HG02840 (cell line): ENCODE results near the gene GPATCH2.

ENCODE experiments used
- ATAC-seq: cut with Tn5 transposase; IDR thresholded peaks from one replicate; pipeline ENCODE4 v1.9.1; 2021; ENCODE audit warnings: mild to moderate bottlenecking, moderate library complexity, moderate number of reproducible peaks; ENCODE audit not compliant: unreplicated experiment, low FRiP score

GPATCH2 gene

DNA sequence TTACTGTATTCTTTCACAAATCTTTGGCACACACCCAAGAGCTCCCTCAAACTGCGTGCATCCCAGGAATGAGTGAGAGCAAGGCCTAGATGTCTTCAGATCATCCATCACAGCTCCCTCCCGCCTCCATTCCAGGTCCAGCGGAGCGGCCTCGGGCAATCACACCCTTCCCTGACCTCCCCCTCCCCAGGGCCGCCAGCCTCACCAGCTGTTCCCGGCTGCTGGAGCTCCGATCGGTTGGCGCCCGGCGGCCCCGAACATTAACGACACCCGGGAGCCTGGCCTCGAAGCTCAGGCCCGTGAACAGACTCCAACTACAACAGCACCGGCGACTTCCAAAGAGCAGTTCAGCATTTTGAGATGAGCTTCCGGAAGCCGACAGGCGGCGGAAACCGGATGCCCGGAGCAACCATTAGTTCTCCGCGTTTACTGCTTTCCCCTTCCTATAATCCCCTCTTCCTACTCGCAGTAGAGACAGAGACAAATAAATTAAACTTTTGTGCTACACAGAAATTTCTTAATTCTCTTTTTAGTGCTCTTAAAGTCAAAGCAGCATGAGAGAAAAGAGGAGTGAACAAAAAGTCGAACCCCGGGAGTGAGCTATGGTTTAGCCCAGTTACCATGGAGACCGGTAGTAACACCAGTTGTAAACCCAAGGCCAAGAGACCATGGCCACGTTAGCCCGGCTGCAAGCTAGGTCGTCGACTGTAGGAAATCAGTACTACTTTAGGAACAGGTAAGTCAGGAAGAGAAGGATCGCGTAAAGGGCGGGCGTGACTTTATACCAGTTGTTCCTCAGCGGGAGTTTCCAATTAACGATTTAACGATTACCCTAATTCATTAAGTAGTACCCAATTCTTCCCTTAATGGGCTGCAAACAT, at the start of gene GPATCH2, which contains the start of gene SPATA17:
TSS of gene GPATCH2 (minus strand) at position 380 of the 881 bp plus-strand sequence. CDS start at position 261, 119 bp downstream.
TSS of gene SPATA17 (plus strand) at position 634 of the 881 bp plus-strand sequence. CDS start at position 669, 35 bp downstream.
- peak; percentile 99 for ATAC-seq

DNA sequence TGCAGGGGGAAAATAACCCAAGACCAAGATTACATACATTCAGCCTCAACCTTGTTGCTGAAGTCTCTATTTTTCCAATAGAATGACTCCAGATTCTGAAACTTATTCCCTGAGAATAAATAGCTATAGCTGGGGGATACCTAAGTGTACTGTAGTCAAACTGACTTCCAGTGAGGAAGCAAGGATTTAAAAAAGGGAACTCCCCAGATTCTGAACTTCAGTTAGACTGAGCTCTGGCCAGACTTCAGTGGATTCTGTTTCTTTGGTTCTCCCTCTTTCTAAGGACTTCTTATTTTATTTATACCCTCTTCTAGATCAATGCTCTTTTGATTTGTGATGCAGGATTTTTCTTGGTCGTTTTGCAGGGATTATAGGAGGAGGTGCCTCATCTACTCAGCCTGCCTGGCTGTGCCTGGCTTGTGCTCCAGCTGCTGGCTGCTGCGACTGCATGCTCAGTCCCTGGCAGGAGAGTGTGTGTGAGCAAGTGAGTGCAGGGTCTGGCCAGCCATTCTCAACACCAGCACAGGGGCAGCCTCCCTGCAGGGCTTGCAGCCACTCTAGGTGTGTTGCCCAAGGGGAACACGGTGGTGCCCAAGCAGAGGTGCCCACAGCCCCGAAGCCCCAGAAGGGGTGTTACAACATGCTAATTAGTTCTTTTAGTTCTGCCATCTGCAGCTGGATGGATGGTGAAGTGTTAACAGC, 43.3 kb upstream of the GPATCH2 start:
- no peak for ATAC-seq

DNA sequence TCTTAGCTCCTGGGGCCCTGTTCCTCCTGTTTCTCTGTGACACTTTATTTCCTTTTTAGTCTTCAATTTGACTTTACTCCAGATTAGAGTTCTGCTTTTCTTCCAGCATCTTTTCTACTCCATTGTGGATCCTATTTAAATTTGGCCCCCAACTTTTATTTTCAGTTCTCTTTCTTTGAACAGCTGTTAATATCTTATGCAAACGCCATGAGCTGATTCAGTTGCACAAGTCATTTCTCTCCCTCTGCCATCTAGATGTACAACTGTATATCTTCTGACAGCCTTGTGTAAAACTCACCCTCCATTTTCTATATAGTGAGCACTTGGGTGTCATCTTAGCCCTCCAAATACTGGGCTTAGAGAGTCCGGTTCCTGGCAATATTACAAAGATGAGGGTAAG, 42.5 kb upstream of the GPATCH2 start:
- no peak for ATAC-seq

DNA sequence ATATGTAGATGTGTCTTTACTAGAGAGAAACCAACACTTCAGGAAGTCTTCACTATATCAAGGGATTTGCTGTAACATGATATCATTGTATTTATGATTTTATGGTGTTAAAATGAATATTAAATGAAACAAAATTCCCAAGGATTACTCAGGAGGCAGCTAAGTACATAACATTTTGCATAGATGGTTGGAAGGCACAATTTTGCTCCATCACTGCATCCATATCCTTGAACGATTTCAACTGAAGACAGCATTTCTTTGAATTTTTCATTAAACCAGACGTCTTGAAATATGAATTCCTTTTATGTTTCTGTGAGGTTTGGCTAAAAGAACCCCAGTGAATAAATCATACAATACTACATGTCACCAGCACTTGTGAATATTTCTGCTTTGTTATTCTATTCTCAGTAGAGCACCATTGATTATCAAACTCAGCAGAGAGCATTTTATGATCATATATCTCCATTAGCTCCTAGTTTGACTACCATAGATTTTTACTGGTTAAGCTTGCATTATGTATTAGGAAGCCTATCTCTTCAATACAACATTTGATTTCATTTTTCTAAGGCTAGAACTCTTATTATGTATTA, 37.6 kb upstream of the GPATCH2 start:
- no peak for ATAC-seq

DNA sequence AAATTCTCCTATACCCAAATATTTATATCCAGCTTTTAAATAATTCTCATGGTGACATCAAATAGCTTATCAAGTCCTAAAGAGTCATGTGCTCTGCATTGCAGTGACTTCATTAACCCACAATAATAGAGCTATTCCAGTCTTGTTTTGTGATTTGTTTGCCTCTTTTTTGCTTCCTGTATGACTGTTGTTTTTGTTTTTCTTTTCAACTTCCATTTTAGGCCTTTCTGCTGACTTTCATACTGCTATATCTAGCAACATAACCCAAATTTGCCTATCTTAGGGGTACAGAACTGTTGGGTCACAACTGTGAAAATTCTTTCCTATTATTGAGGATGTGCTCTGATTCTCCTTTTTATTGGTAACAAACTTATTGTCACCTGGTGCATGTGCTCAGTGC, 30.5 kb upstream of the GPATCH2 start:
- ATAC-seq, result no peak

DNA sequence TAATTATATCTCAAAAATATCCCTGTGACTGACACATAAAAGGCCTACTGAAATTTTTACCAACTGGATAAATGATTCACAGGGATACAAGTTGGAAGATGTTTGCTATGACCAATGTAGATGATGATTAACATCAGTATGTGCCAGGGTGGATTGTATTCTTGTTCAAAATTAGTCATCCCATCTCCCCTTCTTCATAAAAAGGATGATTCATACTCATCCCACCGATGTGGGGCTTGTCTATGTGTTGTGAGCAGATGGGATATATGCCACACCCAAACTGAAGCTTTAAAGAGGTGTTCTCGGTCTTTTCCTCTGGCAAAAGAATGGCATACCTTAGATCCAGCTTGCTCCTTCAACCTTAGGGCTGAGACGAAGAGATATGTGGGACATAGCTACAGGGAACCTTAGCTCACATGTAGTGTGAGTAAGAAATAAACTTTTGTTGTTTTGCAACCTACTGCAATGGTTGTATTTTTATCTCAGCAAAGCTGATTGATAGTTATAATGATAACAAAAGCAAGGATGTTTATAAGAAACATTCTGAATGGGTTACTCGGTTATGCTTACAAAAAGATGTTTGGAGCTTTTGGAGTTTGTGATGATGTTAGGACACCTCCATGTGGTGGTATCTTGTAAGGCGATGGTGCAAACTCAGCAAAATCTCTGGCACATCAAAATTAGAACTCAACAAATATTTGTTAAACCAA, 29.6 kb upstream of the GPATCH2 start:
- ATAC-seq, result no peak

DNA sequence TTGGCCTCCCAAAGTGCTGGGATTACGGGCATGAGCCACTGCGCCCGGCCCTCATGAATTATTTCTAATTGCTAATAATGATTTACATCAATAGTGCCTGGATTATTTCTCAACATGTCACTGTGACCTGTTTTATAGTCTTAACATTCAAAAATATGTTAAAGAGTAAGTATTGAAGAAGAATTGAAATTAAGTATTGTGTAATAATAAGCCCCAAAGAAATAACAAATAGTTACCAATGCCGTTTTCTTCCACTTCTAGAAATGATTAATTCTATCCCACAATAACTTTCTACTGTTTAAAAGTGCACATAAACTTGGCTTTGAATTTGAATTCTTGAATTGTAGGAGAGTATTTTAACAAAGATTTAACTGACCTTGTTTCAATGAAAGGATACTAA, 19.8 kb upstream of the GPATCH2 start:
- no peak for ATAC-seq

DNA sequence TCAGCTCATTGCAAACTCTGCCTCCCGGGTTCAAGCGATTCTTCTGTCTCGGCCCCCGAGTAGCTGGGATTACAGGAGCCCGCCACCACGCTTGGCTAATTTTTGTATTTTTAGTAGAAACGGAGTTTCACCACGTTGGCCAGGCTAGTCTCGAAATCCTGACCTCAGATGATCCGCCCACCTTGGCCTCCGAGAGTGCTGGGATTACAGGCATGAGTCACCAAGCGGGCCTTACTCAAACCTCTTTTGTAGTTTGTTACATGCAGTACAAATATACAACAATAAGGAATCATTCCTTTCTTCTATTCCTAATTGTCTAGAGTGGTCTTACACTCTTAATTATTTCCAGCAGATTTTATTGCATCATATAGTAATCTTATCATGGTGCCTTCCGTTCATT, 16.9 kb upstream of the GPATCH2 start:
- no peak for ATAC-seq

DNA sequence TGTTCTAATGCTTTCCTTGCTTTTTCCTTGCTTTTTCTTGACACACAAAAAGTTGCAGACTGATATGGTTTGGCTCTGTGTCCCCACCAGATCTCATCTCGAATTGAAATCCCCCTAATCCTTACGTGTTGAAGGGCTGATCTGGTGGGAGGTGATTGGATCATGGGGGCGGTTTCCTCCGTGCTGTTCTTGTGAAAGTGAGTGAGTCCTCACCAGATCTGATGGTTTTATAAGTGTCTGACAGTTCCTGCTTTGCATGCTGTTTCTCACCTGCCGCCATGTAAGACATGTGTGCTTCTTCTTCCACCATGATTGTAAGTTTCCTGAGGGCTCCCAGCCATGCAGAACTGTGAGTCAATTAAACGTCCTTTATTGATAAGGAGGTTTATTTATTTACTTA, 11.6 kb upstream of the GPATCH2 start:
- no peak for ATAC-seq

DNA sequence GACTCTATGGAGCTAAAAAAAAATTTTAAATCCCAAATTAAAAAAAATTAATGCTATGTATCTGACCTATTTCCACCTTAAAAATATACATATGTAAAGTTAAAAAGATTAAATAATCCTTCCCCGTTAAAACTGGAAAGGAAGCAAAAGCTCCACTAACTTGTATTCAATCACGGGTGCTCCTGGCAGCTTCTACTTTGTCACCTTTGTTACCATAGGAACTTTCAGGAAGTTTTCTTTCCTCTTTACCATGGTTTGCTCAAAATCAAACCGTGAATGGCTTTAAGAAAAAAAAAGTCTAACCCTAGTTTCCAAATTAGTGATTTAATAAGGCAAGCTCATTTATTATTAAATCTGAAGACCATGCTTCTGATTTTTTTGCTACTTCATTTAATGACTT, 3.5 kb downstream of the GPATCH2 start:
- ATAC-seq, result no peak

DNA sequence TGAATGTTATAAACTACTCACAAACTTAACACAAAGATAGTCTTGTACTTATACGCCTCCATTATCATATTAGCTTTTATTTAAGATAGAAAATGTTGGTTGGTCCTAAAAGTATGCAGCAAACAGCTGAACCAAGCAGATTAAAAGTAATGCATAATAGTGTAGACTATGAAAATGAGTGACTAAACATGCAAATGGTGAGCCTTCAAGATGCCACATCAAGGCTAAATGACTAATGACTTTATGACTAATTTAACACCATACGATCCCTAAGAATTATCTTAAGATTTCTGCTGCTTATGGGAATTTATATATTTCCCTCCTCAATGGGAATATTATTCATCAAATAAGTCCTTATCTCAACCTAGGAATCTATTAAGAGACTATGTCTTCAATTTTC, 4.6 kb downstream of the GPATCH2 start:
- ATAC-seq, result no peak

DNA sequence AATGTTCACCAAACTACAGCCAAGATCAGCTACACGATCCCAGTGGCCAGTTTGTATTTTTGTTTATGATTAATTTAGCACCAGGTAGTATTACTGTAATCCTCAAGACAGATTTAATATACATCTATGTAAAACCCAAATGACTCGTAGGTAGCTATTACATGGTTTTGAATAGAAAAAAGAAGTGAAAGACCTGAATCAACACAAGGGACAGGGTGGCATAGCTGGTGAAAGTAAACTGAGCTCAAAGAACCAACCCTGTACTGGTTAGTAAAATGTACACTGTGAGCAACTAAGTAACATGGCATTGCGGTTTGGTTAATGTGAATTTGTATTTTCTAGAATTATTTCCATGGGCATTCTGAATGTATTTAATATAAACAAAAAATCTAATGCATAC, 8.8 kb downstream of the GPATCH2 start:
- ATAC-seq, result no peak

DNA sequence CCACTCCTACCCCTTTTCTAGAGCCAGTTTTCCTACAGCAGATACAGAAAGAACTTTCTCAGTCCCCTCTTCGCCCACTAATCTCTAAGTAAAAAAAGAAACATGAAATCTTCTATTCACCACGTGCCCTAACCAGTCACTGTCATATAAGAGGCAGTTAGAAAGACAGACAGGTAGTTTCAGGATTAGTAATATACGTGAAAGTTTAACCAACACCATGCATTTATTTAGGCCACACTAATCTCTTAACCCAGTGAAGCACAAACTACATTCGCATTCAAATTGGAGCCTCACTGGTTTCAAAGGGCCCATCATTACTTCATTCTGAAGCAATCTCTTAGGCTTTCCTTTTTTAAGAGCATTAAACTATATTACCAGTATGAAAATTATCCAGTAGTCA, 10.1 kb downstream of the GPATCH2 start:
- ATAC-seq, result peak; percentile 100

DNA sequence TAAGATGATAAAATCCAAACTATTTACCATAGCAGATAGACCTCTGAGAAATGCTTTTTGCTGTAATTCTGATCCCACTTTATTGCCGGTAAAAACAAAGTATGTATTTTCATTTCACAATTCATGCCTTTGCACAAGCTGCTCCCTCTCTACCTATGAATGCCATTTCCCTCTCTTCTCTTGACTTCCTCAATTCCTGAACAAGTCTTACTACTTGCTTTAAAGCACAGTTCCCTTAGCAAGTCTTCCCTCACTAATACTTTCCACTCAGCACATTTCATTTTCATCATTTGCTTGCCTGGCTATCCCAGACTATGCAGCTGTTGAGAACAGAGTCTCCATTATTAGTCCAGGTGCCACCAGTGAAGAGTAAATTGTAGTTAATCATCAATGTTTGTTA, 13.8 kb downstream of the GPATCH2 start:
- ATAC-seq, result no peak

DNA sequence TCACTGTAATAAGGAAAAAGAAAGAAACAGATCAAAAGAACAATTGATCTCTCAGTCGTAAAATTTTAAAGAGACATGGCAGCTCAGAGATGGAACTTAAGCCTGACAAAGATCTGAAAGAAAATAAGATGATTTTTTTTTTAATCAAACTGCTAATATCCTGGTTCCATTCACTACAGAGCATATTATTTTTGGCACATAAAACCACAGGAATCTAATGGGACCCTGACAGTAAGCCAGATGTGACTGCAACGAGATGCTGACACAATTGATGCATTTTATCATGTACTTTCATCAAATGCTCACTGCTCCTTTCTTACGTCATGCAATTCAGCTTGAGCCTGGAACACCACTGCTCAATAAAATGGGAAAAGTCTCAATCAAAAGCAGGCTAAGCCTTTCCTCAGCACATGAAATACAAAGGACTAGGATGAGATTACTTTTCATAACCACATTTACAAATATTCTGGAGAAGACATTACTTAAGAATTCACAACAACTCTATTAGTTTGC, 16.6 kb downstream of the GPATCH2 start:
- no peak for ATAC-seq

DNA sequence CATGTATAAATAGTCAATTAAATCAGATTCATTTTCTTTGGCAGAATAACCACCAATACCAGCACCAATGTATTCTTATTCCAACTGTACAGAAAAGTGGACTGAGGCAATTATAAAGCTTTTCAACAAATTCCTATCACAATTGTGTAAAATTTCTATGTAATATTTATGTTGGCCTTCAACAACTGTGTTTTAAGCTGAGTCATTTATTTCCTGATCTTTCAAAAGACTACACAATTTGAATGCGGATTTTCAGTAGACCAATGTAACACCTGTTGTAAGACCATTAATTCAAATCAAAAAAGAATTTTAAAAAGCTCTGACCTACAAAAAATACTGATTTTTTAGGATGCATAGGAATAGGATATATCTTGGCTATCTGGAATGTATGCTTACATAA, 25.5 kb downstream of the GPATCH2 start:
- ATAC-seq, result no peak

DNA sequence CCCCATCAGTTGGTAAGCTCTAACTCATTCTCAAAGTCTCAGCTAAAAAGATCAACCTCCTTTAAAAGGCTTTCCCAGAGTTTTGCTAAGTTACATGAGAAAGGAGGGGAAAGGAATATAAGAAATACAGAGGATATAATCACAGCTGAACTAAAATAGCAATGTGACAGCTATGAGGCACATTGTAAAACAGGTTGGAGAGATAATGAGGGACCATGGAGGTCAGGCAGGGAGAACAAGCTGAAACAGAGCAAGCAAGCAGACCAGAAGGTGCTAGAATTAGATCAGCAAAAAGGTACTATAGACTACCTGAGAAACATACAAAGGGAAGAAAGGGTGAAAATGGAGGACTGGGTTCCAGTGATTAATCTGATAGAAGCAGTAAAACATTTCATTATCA, 28.5 kb downstream of the GPATCH2 start:
- no peak for ATAC-seq

DNA sequence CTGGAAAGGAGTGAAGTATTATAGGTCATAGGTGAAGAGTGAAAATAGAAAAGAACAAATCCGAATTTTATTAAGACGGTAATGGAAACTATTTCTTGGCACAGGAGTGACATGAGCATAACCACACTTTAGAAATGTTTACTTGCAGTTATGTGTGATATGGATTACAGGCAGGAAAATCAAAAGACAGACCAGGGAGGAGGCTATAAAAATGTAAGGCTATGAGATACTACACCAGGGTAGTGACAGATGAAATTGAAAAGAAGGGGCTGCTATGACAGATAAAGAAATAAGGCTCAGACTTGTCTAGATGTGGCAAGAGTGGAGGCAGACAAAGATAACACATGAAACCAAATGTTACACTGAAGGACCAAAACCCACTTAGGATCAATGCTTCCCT, 31.7 kb downstream of the GPATCH2 start:
- ATAC-seq, result no peak

DNA sequence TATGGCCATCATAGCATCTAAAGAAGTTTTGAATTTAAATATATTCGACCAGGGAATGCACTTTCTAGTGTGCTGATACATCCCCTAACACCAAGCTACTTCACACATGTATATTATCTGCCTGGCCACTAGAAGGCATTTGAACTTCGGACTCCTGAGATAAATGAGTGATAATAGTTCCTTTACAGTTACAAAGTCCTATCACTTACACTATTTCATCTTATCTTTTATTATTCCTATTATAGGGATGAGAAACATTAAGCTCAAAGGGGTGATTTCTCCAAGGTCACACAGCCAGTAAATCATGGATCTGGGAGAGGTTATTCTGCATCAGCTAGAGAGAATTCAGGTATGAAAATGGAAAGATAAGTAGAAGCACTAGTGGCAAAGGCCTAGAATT, 40.3 kb downstream of the GPATCH2 start:
- no peak for ATAC-seq

DNA sequence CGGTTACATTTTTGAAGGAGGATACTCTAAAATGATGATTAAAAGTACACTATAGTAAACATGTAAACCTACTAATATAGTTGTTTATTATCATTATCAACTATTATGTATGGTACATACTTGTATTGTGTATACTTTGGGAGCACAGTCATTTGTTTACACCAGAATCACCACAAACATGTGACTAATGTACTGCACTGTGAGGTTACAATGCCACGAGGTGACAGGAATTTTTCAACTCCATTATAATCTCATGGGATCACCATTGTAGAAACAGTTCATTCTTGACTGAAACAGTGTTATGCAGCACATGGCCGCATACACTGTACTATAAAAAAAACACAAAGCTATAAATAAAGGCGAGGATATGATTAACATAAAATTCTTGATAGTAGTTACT, 44.3 kb downstream of the GPATCH2 start:
- no peak for ATAC-seq

DNA sequence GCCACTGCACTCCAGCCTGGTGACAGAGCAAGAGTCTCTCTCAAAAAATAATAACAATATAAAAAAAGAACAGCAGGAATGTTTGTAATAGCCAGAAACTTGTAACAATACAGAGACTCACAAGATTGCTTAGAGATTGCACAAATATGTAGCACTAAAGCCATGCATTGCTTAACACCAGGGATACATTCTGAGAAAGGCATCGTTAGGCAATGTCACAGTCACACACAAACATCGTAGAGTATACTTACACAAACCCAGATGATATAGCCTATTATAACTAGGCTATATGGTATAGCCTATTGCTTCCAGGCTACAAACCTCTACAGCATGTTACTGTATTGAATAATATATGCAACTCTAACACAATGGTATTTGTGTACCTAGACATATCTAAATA, 45.3 kb downstream of the GPATCH2 start:
- ATAC-seq, result no peak
